ENCODE results near the gene SYCP2L. TPM values are rescaled to one million over a fixed set of nuclear protein-coding genes. Genes with fewer than 3 reads are reported as not detected.
"Not testable (repeated sequence)": the region's sequence is repeated elsewhere in the genome, so short reads cannot be mapped to it uniquely, and the experiment has no call there.

Gene SYCP2L
- total RNA-seq, 4 donors from 2014 or later: 0.44 to 5.2 (median 0.49) TPM; not detected in 1

DNA sequence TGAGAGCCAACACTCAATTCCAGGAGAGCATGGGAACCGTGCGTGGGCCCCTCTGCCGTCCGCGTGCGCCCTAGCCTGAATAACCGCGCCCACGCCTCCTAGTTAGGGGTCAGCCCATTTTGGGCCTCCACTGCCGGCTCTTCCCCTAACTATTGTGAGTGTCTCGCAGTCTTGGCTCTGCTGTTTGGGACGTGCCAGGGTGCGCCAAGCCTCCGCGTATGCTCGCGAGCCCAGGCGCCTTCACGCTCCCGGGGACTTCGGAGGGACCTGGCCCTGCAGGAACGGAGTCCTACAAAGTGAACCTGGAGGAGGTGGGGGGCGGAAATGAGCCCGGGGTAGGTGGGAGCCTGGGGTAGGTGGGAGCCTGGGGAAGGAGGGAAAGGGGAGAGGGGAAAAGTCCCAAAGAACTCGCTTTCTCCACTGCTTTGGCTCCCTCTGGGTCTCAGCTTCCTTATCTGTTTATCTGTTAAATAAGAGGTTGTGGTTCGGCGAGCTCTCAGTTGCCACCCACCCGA, 4.1 kb upstream of the SYCP2L start:
- peaks cover 82% of the 10 kb centered on the region for H3K27me3 ChIP-seq
- H3K36me3 ChIP-seq: no peaks in the 10 kb centered on the region

DNA sequence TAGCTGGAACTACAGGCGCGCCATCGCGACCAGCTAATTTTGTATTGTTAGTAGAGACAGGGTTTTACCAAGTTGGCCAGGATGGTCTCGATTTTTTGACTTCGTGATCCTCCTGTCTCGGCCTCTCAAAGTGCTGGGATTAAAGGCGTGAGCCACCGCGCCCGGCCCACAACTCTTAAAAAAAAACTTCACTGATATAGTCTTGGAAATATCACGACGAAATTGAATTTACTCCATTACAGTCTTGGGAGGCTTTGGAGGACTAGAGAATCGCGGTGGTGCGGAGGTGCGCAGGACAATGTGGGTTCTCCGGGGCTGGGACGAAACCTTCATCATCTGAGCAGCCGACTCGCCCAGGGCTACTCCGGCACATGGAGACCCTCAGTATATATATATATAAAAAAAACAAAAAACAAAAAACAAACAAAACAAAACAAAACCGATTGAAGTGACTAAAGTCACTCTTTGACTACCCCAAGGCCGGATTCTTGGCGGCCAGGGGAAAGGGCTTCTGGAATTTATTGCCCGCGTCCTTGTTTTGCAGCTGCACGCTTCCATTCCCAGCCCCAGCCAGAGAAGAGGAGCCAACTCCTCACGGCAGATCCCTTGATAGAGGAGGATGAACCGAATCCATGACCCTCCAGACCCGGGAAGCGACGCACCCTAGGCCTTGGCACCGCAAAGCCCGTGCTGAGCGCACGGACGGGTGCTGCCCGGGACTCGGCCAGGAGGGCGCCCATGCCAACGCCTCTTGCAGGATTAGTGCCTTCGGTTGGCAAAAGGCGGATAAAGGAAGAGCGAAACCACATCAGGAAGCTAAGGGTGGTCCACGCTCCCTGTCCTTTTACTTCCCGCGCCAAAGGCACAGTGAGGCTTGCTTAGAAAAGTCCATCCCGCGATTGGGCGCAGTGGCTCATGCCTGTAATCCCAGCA, 3.3 kb upstream of the SYCP2L start:
- peak overlapping the region; percentile 19 for H3K4me3 ChIP-seq
- no peaks in the 10 kb centered on the region for H3K9me3 ChIP-seq
- DNase-seq (ENCODE audit: low spot score in 2 of 2): no peak
- WGBS: 20% methylated on average over 32 of the region's 51 CpGs
- peaks cover 42% of the 10 kb centered on the region for H3K4me1 ChIP-seq
- TF ChIP-seq EP300 (IDR thresholded peaks at IDR 0.05) (no peak), CTCF (IDR thresholded peaks at IDR 0.05) (no peak), POLR2AphosphoS5 (IDR thresholded peaks at IDR 0.05) (no peak), POLR2A (IDR thresholded peaks at IDR 0.05) (no peak)
- H3K36me3 ChIP-seq: no peaks in the 10 kb centered on the region
- peaks cover 89% of the 10 kb centered on the region for H3K27me3 ChIP-seq
- H3K27ac ChIP-seq: no peak overlapping the region

More for the DNA sequence above, 4.1 kb upstream of the SYCP2L start:
- Histone ChIP-seq H3K4me1 (peaks cover 41% of the 10 kb centered on the region), H3K9me3 (no peaks in the 10 kb centered on the region), H3K27ac (no peak overlapping the region), H3K4me3 (peak overlapping the region; percentile 7)
- DNase-seq (ENCODE audit: low spot score in 2 of 2): no peak
- no peak for TF ChIP-seq CTCF (IDR thresholded peaks at IDR 0.05)
- no peak for TF ChIP-seq POLR2AphosphoS5 (IDR thresholded peaks at IDR 0.05)
- TF ChIP-seq EP300 (IDR thresholded peaks at IDR 0.05): no peak
- TF ChIP-seq POLR2A (IDR thresholded peaks at IDR 0.05): no peak
- 12% methylated on average over 10 of the region's 28 CpGs for WGBS

DNA sequence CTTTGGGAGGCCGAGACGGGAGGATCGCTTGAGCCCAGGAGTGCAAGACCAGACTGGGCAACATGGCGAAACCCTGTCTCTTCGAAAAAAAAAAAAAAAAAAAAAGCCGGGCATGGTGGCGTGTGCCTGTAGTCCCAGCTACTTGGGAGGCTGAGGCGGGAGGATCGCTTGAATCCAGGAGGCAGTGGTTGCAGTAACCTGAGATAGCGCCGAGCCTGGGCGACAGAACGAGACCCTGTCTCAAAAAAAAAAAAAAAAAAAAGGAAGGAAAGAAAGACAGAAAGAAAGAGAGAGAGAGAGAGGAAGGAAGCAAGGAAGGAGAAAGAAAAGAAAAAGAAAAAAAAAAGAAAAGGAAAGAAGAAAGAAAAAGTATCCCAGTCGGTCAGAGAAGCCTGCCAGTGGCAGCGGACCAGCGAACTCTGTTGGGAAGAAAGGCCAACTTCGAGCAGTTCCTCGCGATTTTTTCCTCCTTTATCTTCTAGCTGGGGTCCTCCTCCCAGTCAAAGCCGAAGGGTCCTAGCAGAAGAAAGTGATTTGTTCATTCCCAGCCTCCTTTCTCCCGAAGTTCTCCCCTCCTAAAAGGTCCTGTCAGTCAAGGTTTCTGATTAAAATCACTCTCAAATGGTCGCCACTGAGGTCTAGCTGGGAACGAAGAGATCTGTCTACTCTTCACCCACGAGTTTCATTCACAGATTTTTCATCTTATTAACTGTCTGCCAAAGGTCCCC, 2.4 kb upstream of the SYCP2L start:
- no peaks in the 10 kb centered on the region for H3K36me3 ChIP-seq
- DNase-seq (ENCODE audit: low spot score in 2 of 2): no peak
- peaks cover 90% of the 10 kb centered on the region for H3K27me3 ChIP-seq
- peaks cover 42% of the 10 kb centered on the region for H3K4me1 ChIP-seq
- no peaks in the 10 kb centered on the region for H3K9me3 ChIP-seq
- TF ChIP-seq CTCF (IDR thresholded peaks at IDR 0.05) (no peak), EP300 (IDR thresholded peaks at IDR 0.05) (no peak), POLR2AphosphoS5 (IDR thresholded peaks at IDR 0.05) (no peak), POLR2A (IDR thresholded peaks at IDR 0.05) (no peak)
- peak overlapping the region; percentile 19 for H3K4me3 ChIP-seq
- WGBS: 23% methylated on average over 24 of the region's 24 CpGs
- no peak overlapping the region for H3K27ac ChIP-seq

GRCh38 chr6:10886365-10886690, 524 bp upstream of the SYCP2L start:
- 27% methylated on average over 11 of the region's 11 CpGs for WGBS
- not testable (repeated sequence) for H3K9me3 ChIP-seq; DNase-seq (ENCODE audit: low spot score in 2 of 2); H3K36me3 ChIP-seq; H3K27ac ChIP-seq
- Histone ChIP-seq H3K4me3 (peak overlapping the region; percentile 49), H3K4me1 (peaks cover 42% of the 10 kb centered on the region), H3K27me3 (peaks cover 72% of the 10 kb centered on the region)

DNA sequence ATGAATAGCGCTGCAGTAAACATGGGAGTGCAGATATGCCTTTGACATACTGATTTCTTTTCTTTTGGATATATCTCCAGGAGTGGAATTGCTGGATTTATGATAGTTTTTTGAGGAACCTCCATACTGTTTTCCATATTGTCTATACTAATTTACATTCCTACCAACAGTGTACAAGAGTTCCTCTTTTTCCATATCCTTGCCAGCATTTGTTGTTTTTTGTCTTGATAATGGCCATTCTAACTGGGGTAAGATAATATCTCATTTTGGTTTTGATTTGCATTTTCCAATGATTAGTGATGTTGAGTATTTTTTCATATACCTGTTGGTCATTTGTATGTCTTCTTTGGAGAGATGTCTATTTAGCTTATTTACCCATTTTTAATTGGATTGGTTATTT, 3.3 kb downstream of the SYCP2L start:
- TF ChIP-seq EP300 (IDR thresholded peaks at IDR 0.05): no peak
- TF ChIP-seq CTCF (IDR thresholded peaks at IDR 0.05): no peak
- TF ChIP-seq POLR2AphosphoS5 (IDR thresholded peaks at IDR 0.05): no peak
- TF ChIP-seq POLR2A (IDR thresholded peaks at IDR 0.05): no peak
- H3K27me3 ChIP-seq: peaks cover 34% of the 10 kb centered on the region
- H3K27ac ChIP-seq: no peak overlapping the region
- no peak for DNase-seq (ENCODE audit: low spot score in 2 of 2)
- H3K4me3 ChIP-seq: no peak overlapping the region
- 94% methylated on average over 1 of the region's 1 CpG for WGBS
- peaks cover 16% of the 10 kb centered on the region for H3K4me1 ChIP-seq
- H3K36me3 ChIP-seq: no peaks in the 10 kb centered on the region
- no peaks in the 10 kb centered on the region for H3K9me3 ChIP-seq

Measured in suprapubic skin (tissue), 4 donors.